ENCODE data around the gene TDP1. TPM values are rescaled to one million over a fixed set of nuclear protein-coding genes. Genes with fewer than 3 reads are reported as not detected.
"Not testable (repeated sequence)": the region's sequence is repeated elsewhere in the genome, so short reads cannot be mapped to it uniquely, and the experiment has no call there.

TDP1 gene
- total RNA-seq, 4 donors from 2014 or later, result 11.1 to 21.6 (median 12.2) TPM

GRCh38 chr14:90087433-90087832, 131.7 kb downstream of the TDP1 start:
- TF ChIP-seq CTCF (IDR thresholded peaks at IDR 0.05) (no peak), POLR2A (IDR thresholded peaks at IDR 0.05) (no peak)
- H3K4me3 ChIP-seq (ENCODE audit: low read depth, poor library complexity, severe bottlenecking), result no peak overlapping the region
- intact Hi-C loops (cut with DNase I; ENCODE audit: low total_unique reads), result no loop called here
- 73 to 76% methylated on average over 6 of the region's 6 CpGs for WGBS, 2 donors
- peak; percentile 48 to 62 for DNase-seq (ENCODE audit: low spot score in 2 of 2)

GRCh38 chr14:90088176-90088575, 132.4 kb downstream of the TDP1 start:
- DNase-seq (ENCODE audit: low spot score in 2 of 2), result peak in 1 of 2 donors; percentile 34
- WGBS, 2 donors, result 80 to 81% methylated on average over 2 of the region's 2 CpGs
- H3K4me3 ChIP-seq (ENCODE audit: low read depth, poor library complexity, severe bottlenecking), result no peak overlapping the region
- TF ChIP-seq CTCF (IDR thresholded peaks at IDR 0.05), result no peak
- no peak for TF ChIP-seq POLR2A (IDR thresholded peaks at IDR 0.05)
- intact Hi-C loops (cut with DNase I; ENCODE audit: low total_unique reads), result no loop called here

GRCh38 chr14:90089486-90089885, 133.8 kb downstream of the TDP1 start:
- WGBS, 2 donors, result 42 to 53% methylated on average over 6 of the region's 6 CpGs

GRCh38 chr14:90091393-90091792, 135.7 kb downstream of the TDP1 start:
- DNase-seq (ENCODE audit: low spot score in 2 of 2), result no peak
- WGBS, 2 donors, result 14 to 15% methylated on average over 1 of the region's 1 CpG
- TF ChIP-seq CTCF (IDR thresholded peaks at IDR 0.05), result no peak
- no peak for TF ChIP-seq POLR2A (IDR thresholded peaks at IDR 0.05)
- intact Hi-C loops (cut with DNase I; ENCODE audit: low total_unique reads), result no loop called here
- H3K4me3 ChIP-seq (ENCODE audit: low read depth, poor library complexity, severe bottlenecking), result no peak overlapping the region

More at GRCh38 chr14:90089486-90089885, 133.8 kb downstream of the TDP1 start:
- DNase-seq (ENCODE audit: low spot score in 2 of 2); H3K4me3 ChIP-seq (ENCODE audit: low read depth, poor library complexity, severe bottlenecking); intact Hi-C loops (cut with DNase I; ENCODE audit: low total_unique reads): not testable (repeated sequence)

- no peak overlapping the region for H3K4me3 ChIP-seq (ENCODE audit: low read depth, poor library complexity, severe bottlenecking)
- no peak for DNase-seq (ENCODE audit: low spot score in 2 of 2)
- TF ChIP-seq CTCF (IDR thresholded peaks at IDR 0.05), result no peak
- no peak for TF ChIP-seq POLR2A (IDR thresholded peaks at IDR 0.05)
- 50 to 74% methylated on average over 2 of the region's 2 CpGs for WGBS, 2 donors
- intact Hi-C loops (cut with DNase I; ENCODE audit: low total_unique reads), result no loop called here
Observed at GRCh38 chr14:90093942-90094595, 138.3 kb downstream of the TDP1 start.

Other genes starting within 250 kb of the TDP1 start
- gene EFCAB11, start 1.2 kb upstream of the TDP1 start, total RNA-seq, result 1 to 10 TPM; 2.6 to 9.6 (median 4.7) TPM
- under 1 TPM in 3 of 4 donors, not detected in 1; 0.12 to 0.46 (median 0.16) TPM for gene KCNK13, start 106.1 kb downstream of the TDP1 start, total RNA-seq

Measured in lower leg skin (tissue), 4 donors.